A673 (cell line): ENCODE measurements around the gene PCBP3.

Experiments
- EZH2 ChIP-seq: fragments of 200-600 bp; sonication (generic); IDR thresholded peaks from 2 replicates; pipeline ENCODE4 v1.6.1; 2017; ENCODE audit warnings: borderline replicate concordance, low read depth, mild to moderate bottlenecking, mixed read lengths, antibody characterized with exemption, low read length; ENCODE audit not compliant: poor library complexity, severe bottlenecking
- TF ChIP-seq, protein P1 (sequence below): fragments of 300-800, 200-600 bp; sonication (generic); conservative IDR thresholded peaks from 2 replicates; pipeline ENCODE4 v1.5.1; 2017; ENCODE audit warnings: low read depth, mild to moderate bottlenecking, antibody characterized with exemption, low read length, moderate library complexity, mixed read lengths

DNA sequence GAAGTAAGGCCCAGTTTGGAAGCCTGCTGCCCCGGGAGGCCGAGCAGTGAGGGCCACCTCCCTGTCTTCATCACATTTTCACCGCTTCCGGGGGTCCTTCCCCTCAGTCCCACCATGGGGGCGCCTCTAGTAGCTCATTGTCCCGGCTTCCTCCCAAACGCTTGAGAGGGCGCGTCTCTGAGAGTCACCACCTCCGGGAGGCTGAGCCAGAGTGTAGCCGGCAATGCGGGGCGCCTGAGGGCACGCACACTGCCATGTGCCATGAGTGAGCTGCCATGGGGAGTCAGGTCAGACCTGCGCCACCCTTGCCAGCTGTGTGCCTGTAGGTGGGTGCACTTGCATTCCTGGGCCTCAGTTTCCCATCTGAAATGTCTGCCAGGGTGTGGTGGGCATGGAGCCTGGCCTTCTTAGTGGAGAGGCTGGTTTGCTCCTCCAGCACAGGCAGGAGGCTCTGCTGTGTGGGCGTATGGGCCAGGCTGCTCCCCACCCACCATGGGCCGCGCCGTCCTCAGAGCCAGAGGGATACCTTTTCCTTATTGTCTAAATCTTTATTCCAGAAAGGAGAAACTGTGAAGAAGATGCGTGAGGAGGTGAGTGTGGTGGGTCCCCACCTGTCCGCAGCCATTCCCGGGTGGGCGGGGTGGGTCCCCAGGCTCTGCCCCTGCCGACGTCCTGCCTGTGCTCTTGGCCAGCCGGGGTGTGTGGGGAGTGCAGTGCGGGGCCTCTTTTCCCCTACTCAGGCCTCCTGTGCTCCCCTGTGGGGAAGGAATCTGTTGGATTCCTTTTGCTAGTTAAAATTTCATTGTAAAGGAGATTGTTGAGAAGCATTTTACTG is 256.7 kb downstream of the PCBP3 start:
- TF ChIP-seq, protein P1, sequence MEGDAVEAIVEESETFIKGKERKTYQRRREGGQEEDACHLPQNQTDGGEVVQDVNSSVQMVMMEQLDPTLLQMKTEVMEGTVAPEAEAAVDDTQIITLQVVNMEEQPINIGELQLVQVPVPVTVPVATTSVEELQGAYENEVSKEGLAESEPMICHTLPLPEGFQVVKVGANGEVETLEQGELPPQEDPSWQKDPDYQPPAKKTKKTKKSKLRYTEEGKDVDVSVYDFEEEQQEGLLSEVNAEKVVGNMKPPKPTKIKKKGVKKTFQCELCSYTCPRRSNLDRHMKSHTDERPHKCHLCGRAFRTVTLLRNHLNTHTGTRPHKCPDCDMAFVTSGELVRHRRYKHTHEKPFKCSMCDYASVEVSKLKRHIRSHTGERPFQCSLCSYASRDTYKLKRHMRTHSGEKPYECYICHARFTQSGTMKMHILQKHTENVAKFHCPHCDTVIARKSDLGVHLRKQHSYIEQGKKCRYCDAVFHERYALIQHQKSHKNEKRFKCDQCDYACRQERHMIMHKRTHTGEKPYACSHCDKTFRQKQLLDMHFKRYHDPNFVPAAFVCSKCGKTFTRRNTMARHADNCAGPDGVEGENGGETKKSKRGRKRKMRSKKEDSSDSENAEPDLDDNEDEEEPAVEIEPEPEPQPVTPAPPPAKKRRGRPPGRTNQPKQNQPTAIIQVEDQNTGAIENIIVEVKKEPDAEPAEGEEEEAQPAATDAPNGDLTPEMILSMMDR, result no peak
- TF ChIP-seq EZH2, result no peak
